GM06990 (cell line): ENCODE measurements around the gene LTN1.

ENCODE experiments used
- DNase-seq: peaks from one replicate; pipeline ENCODE4 v3.0.0-alpha.2; 2011; ENCODE audit not compliant: insufficient read length; ENCODE audit errors: extremely low read depth
- H3K27me3 ChIP-seq: replicated peaks from 2 replicates; pipeline ENCODE4 v1.6.0; 2011; ENCODE audit warnings: low read length; ENCODE audit not compliant: control insufficient read depth, insufficient read depth
- H3K36me3 ChIP-seq: 2 replicates; pipeline ENCODE4 v1.5.1; 2011; ENCODE audit warnings: low read length; ENCODE audit not compliant: control insufficient read depth, insufficient read depth
- H3K4me3 ChIP-seq: replicated peaks from 2 replicates; pipeline ENCODE4 v1.5.1; 2011; ENCODE audit warnings: low read depth, mild to moderate bottlenecking, control low read depth, low read length
- TF ChIP-seq, protein P1 (sequence below): IDR thresholded peaks from 2 replicates; pipeline ENCODE4 v1.5.1; 2011; ENCODE audit warnings: low read length, control low read depth, mild to moderate bottlenecking, inconsistent platforms; ENCODE audit not compliant: insufficient read depth, poor library complexity, severe bottlenecking

Gene LTN1

GRCh38 chr21:28883931-28884330 is 108.7 kb downstream of the LTN1 start:
- H3K36me3 ChIP-seq: no peaks in the 10 kb centered on the region; the same call in 1 of the 2 replicates
- no peak for DNase-seq
- TF ChIP-seq, protein P1, sequence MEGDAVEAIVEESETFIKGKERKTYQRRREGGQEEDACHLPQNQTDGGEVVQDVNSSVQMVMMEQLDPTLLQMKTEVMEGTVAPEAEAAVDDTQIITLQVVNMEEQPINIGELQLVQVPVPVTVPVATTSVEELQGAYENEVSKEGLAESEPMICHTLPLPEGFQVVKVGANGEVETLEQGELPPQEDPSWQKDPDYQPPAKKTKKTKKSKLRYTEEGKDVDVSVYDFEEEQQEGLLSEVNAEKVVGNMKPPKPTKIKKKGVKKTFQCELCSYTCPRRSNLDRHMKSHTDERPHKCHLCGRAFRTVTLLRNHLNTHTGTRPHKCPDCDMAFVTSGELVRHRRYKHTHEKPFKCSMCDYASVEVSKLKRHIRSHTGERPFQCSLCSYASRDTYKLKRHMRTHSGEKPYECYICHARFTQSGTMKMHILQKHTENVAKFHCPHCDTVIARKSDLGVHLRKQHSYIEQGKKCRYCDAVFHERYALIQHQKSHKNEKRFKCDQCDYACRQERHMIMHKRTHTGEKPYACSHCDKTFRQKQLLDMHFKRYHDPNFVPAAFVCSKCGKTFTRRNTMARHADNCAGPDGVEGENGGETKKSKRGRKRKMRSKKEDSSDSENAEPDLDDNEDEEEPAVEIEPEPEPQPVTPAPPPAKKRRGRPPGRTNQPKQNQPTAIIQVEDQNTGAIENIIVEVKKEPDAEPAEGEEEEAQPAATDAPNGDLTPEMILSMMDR: no peak
- H3K27me3 ChIP-seq: no peaks in the 10 kb centered on the region
- H3K4me3 ChIP-seq: no peak overlapping the region

- H3K27me3 ChIP-seq: no peaks in the 10 kb centered on the region
- no peaks in the 10 kb centered on the region; the same call in 1 of the 2 replicates for H3K36me3 ChIP-seq
- H3K4me3 ChIP-seq: no peak overlapping the region
- TF ChIP-seq, protein P1: no peak
- no peak for DNase-seq
Measured at GRCh38 chr21:28882345-28882744, 110.3 kb downstream of the LTN1 start.
